ENCODE results near the gene GPHN. TPM values are rescaled to one million over a fixed set of nuclear protein-coding genes. Genes with fewer than 3 reads are reported as not detected.

GPHN gene
- total RNA-seq, 4 donors from 2014 or later: 14.8 to 20.8 (median 17.0) TPM

- WGBS, 2 donors: 92 to 96% methylated on average over 1 of the region's 1 CpG
- no peak overlapping the region for H3K4me3 ChIP-seq (ENCODE audit: low read depth, poor library complexity, severe bottlenecking)
- no peak for TF ChIP-seq CTCF (IDR thresholded peaks at IDR 0.05)
- TF ChIP-seq POLR2A (IDR thresholded peaks at IDR 0.05): no peak
- intact Hi-C loops (cut with DNase I; ENCODE audit: low total_unique reads): no loop called here
- DNase-seq (ENCODE audit: low spot score in 2 of 2): no peak
These were observed 485.6 kb downstream of the GPHN start for GRCh38 chr14:66993512-66993911.

- DNase-seq (ENCODE audit: low spot score in 2 of 2): no peak
- intact Hi-C loops (cut with DNase I; ENCODE audit: low total_unique reads): no loop called here
- TF ChIP-seq POLR2A (IDR thresholded peaks at IDR 0.05) (no peak), CTCF (IDR thresholded peaks at IDR 0.05) (no peak)
- WGBS, 2 donors: 85 to 91% methylated on average over 3 of the region's 3 CpGs
- H3K4me3 ChIP-seq (ENCODE audit: low read depth, poor library complexity, severe bottlenecking): no peak overlapping the region
These were observed 490.1 kb downstream of the GPHN start for GRCh38 chr14:66998013-66998412.

DNA sequence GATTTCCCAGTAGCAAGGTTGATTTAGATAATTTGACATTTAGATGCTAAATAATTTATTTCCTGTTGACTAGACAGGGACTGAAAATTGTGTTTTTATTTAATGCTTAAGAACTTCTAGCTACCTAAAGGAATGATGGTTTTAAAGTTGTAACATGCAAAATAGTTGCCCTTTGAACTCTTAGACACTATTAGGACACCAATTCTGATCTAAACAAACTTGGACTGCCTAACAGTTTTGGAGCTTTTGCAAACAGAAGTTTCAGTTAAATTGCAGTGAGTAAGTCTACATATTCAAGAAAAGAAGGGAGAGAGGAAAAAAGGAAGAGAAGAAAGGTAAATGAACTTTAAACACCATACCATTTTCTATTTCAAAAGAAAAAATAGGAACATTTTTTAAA, 492.0 kb downstream of the GPHN start:
- TF ChIP-seq CTCF (IDR thresholded peaks at IDR 0.05) (no peak), POLR2A (IDR thresholded peaks at IDR 0.05) (no peak)
- intact Hi-C loops (cut with DNase I; ENCODE audit: low total_unique reads): no loop called here
- DNase-seq (ENCODE audit: low spot score in 2 of 2): no peak
- no peak overlapping the region for H3K4me3 ChIP-seq (ENCODE audit: low read depth, poor library complexity, severe bottlenecking)

- TF ChIP-seq POLR2A (IDR thresholded peaks at IDR 0.05) (no peak), CTCF (IDR thresholded peaks at IDR 0.05) (no peak)
- intact Hi-C loops (cut with DNase I; ENCODE audit: low total_unique reads): no loop called here
These were observed 495.2 kb downstream of the GPHN start for GRCh38 chr14:67002994-67003753.

DNA sequence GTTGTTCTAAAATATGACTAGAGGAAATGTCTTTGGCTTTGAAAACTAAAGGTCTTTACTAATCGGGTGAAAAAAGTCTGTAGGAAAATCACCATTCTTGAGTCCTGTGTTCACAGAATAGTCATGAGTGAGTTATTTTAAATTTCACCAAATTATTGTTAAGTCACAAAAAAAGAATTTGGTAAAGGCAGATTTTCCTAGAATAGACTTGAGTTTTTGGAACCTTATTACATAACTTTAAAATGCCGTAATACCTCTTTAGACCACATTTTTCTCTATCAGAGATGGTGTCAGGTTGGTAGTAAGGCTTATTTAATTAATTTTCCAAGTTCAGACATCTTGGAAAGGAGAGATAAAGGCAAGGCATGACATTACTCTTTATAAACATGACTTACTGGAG, 496.6 kb downstream of the GPHN start:
- H3K4me3 ChIP-seq (ENCODE audit: low read depth, poor library complexity, severe bottlenecking): no peak overlapping the region
- DNase-seq (ENCODE audit: low spot score in 2 of 2): no peak
- WGBS, 2 donors: 75 to 95% methylated on average over 2 of the region's 2 CpGs
- intact Hi-C loops (cut with DNase I; ENCODE audit: low total_unique reads): no loop called here
- TF ChIP-seq POLR2A (IDR thresholded peaks at IDR 0.05) (no peak), CTCF (IDR thresholded peaks at IDR 0.05) (no peak)

More at GRCh38 chr14:67002994-67003753, 495.2 kb downstream of the GPHN start:
- DNase-seq (ENCODE audit: low spot score in 2 of 2): no peak
- H3K4me3 ChIP-seq (ENCODE audit: low read depth, poor library complexity, severe bottlenecking): no peak overlapping the region

GRCh38 chr14:67010602-67011001, 502.7 kb downstream of the GPHN start:
- 87 to 90% methylated on average over 1 of the region's 1 CpG for WGBS, 2 donors
- intact Hi-C loops (cut with DNase I; ENCODE audit: low total_unique reads): no loop called here
- TF ChIP-seq POLR2A (IDR thresholded peaks at IDR 0.05): no peak
- TF ChIP-seq CTCF (IDR thresholded peaks at IDR 0.05): no peak
- no peak for DNase-seq (ENCODE audit: low spot score in 2 of 2)
- no peak overlapping the region for H3K4me3 ChIP-seq (ENCODE audit: low read depth, poor library complexity, severe bottlenecking)
